K562 (cell line): ENCODE data around the gene ETV7. TPM values are rescaled to one million over a fixed set of nuclear protein-coding genes. Genes with fewer than 3 reads are reported as not detected.

Source experiments
- BHLHE40 ChIP-seq: IDR thresholded peaks from 2 replicates; pipeline ENCODE4 v1.6.1; 2011; ENCODE audit warnings: low read length, improper control_type of control experiment
- BRCA1 ChIP-seq, 2 experiments: fragments of 450-650 bp in 1 of 2; sonication (generic) in 1 of 2; formaldehyde crosslinking in 1 of 2; IDR thresholded peaks; 2 replicates each; pipeline versions ENCODE4 v1.5.0 to v1.6.1; 2017 to 2020; ENCODE audit warnings: mild to moderate bottlenecking in 1 of 2, missing genetic modification reagents in 1 of 2
- CBX8 ChIP-seq: fragments of 200-600 bp; sonication (generic); IDR thresholded peaks from 2 replicates; pipeline ENCODE4 v1.6.1; 2012; ENCODE audit warnings: borderline replicate concordance, mixed run types, low read depth, mild to moderate bottlenecking, moderate library complexity, mixed read lengths, low read length, control low read depth, inconsistent platforms; ENCODE audit not compliant: poor library complexity, severe bottlenecking; ENCODE audit errors: extremely low read depth
- FOXJ3 ChIP-seq: sonication (generic); formaldehyde crosslinking; IDR thresholded peaks from 2 replicates; pipeline ENCODE4 v1.4.0; 2020; ENCODE audit warnings: mild to moderate bottlenecking, missing genetic modification reagents
- MAZ ChIP-seq, 2 experiments: fragments of 450-650 bp in 1 of 2; sonication (generic) in 1 of 2; formaldehyde crosslinking; IDR thresholded peaks in 1 of 2; conservative IDR thresholded peaks in 1 of 2; 2 replicates each; pipeline versions ENCODE4 v1.4.0 to v1.5.0; 2020; ENCODE audit warnings: mild to moderate bottlenecking in 1 of 2, missing genetic modification reagents in 1 of 2
- MTA1 ChIP-seq: fragments of 450-650 bp; IDR thresholded peaks from 2 replicates; pipeline ENCODE4 v1.6.1; 2017; ENCODE audit warnings: borderline replicate concordance
- MTA3 ChIP-seq: fragments of 450-650 bp; formaldehyde crosslinking; IDR thresholded peaks from 2 replicates; pipeline ENCODE4 v1.6.1; 2017; ENCODE audit warnings: mild to moderate bottlenecking, borderline replicate concordance
- RAD51 ChIP-seq: fragments of 450-650 bp; IDR thresholded peaks from 2 replicates; pipeline ENCODE4 v1.7.1; 2016; ENCODE audit warnings: low read depth, mild to moderate bottlenecking, borderline replicate concordance
- RCOR1 ChIP-seq, 2 experiments: IDR thresholded peaks; 2 replicates each; pipeline ENCODE4 v1.6.1; 2012; ENCODE audit warnings: low read depth in 2 of 2, low read length in 2 of 2, borderline replicate concordance in 1 of 2, improper control_type of control experiment in 1 of 2
- SMC3 ChIP-seq: conservative IDR thresholded peaks from 2 replicates; pipeline ENCODE4 v1.6.1; 2011; ENCODE audit warnings: low read depth, low read length, improper control_type of control experiment; ENCODE audit not compliant: insufficient read depth
- SOX6 ChIP-seq: fragments of 450-650 bp; IDR thresholded peaks from 2 replicates; pipeline ENCODE4 v1.6.1; 2014; ENCODE audit warnings: mild to moderate bottlenecking
- YBX1 ChIP-seq: fragments of 450-650 bp; IDR thresholded peaks from 2 replicates; pipeline ENCODE4 v1.7.1; 2016; ENCODE audit warnings: mild to moderate bottlenecking
- ZNF384 ChIP-seq: IDR thresholded peaks from 2 replicates; pipeline ENCODE4 v1.6.1; 2012; ENCODE audit warnings: low read depth, low read length, improper control_type of control experiment
- polyA plus RNA-seq, 8 experiments: library from polyadenylated mRNA; depleted of rRNA in 4 of 8; stranded (reverse) in 5 of 8; unstranded in 3 of 8; fragments of >200 nt; fragmentation: Nextera tagmentation in 2 of 8; fragmentation: Illumina TruSeq in 1 of 8; extraction: Ambion mirVana in 2 of 8; extraction: Trizol in 1 of 8; gene quantifications; 2 replicates each; pipeline versions ENCODE4 v1.2.1 to v1.2.3, GENCODE V29; 2011 to 2014; ENCODE audit warnings: inconsistent platforms in 1 of 8, missing spikeins in 1 of 8
- total RNA-seq, 7 experiments: library from RNA; depleted of rRNA in 6 of 7; stranded (reverse); fragments of >200 nt in 6 of 7; fragmentation: Illumina TruSeq in 2 of 7; extraction: Trizol in 2 of 7; gene quantifications; 2 replicates each; pipeline versions ENCODE4 v1.2.1 to v1.2.3, GENCODE V29; 2011 to 2021; ENCODE audit warnings: low replicate concordance in 1 of 7
- TF ChIP-seq, protein P1 (sequence below): sonication (generic); formaldehyde crosslinking; IDR thresholded peaks from 2 replicates; pipeline ENCODE4 v1.8.1; 2023; ENCODE audit warnings: mild to moderate bottlenecking, missing genetic modification reagents, moderate library complexity
- TF ChIP-seq, protein P2 (sequence below), 3 experiments: IDR thresholded peaks in 2 of 3; conservative IDR thresholded peaks in 1 of 3; 2 replicates each; pipeline ENCODE4 v1.5.1; 2011 to 2012; ENCODE audit warnings: low read length in 3 of 3, mild to moderate bottlenecking in 3 of 3, control low read depth in 2 of 3, improper control_type of control experiment in 1 of 3, inconsistent platforms in 1 of 3, low read depth in 1 of 3, mixed read lengths in 1 of 3, moderate library complexity in 1 of 3; ENCODE audit not compliant: insufficient read depth in 2 of 3
- TF ChIP-seq, protein P3 (sequence below): sonication (generic); IDR thresholded peaks from 2 replicates; pipeline ENCODE4 v1.6.1; 2016
- TF ChIP-seq, protein P4 (sequence below): fragments of 450-650 bp; formaldehyde crosslinking; IDR thresholded peaks from 2 replicates; pipeline ENCODE4 v1.4.0; 2020; ENCODE audit warnings: mild to moderate bottlenecking, moderate library complexity

The ETV7 gene
- total and polyA plus RNA-seq, 9 of the 15 experiments (the other 6 are each of a cell fraction or from before 2014, with no cell fraction given), result 0.07 to 0.22 (median 0.14) TPM; not detected in 3

DNA sequence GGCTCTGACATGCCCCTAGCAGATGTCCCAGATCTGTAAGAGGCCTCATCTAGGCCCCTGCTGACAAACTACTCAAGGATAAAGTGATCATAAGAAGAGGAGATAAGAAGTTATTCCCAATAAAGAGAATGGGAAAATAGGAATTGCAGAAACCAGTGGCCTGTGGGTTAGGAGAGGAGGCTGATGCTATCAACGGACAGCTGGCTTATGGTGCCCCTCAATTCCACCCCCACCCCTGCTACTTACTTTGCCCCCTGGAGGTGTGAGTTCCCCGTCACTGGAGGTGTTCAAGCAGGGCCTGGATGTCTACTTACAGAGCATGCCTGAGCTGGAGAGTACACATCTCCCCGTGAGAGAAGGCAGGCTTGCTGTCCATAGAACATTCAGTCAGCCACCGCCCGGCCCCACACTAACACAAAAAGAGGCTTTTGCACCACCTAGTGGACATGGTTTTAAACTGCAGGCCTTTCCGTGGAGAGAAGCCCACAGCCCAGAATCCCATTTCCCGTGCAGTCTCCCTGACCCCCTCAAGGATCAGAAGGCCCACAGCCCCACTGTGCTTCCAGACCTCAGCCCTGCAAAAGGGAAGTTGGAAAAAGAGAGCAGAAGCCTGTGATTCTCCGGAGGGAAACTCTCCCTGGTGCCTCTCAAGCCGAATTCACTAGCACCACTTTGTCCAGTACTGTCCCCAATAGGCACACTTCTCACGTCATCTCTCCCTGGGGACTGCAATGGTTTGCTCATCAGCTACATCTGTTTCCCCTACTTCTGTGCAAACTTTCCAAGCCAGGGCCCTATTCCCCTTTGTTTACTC is 27.0 kb downstream of the ETV7 start (continued):
- TF ChIP-seq MTA1 (0 out of 2 replicates have a peak, but pooled peaks have one; percentile 20), SOX6 (0 out of 2 replicates have a peak, but pooled peaks have one; percentile 25), MTA3 (0 out of 2 replicates have a peak, but pooled peaks have one; percentile 15), MAZ (CRISPR knock-in tag; conservative IDR thresholded peaks at IDR 0.05 in 1 of 2, IDR thresholded peaks at IDR 0.05 in 1 of 2) (peak; percentile 38 to 43; a peak in 3 of 4 replicates), RCOR1 (IDR thresholded peaks at IDR 0.05; ENCODE audit: borderline replicate concordance in 1 of 2, low read depth in 2 of 2, low read length in 2 of 2) (peak in 1 of 2 experiments; percentile 52; a peak in 1 of 4 replicates), SMC3 (peak; percentile 93), FOXJ3 (no peak), BHLHE40 (peak; percentile 35; the same call in 1 of the 2 replicates), CBX8 (no peak), RAD51 (0 out of 2 replicates have a peak, but pooled peaks have one; percentile 6), YBX1 (no peak), ZNF384 (0 out of 2 replicates have a peak, but pooled peaks have one; percentile 15), BRCA1 (IDR thresholded peaks at IDR 0.05) (no peak), BRCA1 (CRISPR knock-in tag; IDR thresholded peaks at IDR 0.05) (no peak)
- TF ChIP-seq, protein P1, sequence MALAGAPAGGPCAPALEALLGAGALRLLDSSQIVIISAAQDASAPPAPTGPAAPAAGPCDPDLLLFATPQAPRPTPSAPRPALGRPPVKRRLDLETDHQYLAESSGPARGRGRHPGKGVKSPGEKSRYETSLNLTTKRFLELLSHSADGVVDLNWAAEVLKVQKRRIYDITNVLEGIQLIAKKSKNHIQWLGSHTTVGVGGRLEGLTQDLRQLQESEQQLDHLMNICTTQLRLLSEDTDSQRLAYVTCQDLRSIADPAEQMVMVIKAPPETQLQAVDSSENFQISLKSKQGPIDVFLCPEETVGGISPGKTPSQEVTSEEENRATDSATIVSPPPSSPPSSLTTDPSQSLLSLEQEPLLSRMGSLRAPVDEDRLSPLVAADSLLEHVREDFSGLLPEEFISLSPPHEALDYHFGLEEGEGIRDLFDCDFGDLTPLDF, result 0 out of 2 replicates have a peak, but pooled peaks have one; percentile 44
- TF ChIP-seq, protein P2, sequence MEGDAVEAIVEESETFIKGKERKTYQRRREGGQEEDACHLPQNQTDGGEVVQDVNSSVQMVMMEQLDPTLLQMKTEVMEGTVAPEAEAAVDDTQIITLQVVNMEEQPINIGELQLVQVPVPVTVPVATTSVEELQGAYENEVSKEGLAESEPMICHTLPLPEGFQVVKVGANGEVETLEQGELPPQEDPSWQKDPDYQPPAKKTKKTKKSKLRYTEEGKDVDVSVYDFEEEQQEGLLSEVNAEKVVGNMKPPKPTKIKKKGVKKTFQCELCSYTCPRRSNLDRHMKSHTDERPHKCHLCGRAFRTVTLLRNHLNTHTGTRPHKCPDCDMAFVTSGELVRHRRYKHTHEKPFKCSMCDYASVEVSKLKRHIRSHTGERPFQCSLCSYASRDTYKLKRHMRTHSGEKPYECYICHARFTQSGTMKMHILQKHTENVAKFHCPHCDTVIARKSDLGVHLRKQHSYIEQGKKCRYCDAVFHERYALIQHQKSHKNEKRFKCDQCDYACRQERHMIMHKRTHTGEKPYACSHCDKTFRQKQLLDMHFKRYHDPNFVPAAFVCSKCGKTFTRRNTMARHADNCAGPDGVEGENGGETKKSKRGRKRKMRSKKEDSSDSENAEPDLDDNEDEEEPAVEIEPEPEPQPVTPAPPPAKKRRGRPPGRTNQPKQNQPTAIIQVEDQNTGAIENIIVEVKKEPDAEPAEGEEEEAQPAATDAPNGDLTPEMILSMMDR (IDR thresholded peaks at IDR 0.05 in 2 of 3, conservative IDR thresholded peaks at IDR 0.05 in 1 of 3; ENCODE audit: insufficient read depth in 2 of 3, low read depth in 1 of 3, low read length in 3 of 3), result peak; percentile 94 to 97 (median 95)
- TF ChIP-seq, protein P3, sequence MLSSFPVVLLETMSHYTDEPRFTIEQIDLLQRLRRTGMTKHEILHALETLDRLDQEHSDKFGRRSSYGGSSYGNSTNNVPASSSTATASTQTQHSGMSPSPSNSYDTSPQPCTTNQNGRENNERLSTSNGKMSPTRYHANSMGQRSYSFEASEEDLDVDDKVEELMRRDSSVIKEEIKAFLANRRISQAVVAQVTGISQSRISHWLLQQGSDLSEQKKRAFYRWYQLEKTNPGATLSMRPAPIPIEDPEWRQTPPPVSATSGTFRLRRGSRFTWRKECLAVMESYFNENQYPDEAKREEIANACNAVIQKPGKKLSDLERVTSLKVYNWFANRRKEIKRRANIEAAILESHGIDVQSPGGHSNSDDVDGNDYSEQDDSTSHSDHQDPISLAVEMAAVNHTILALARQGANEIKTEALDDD, result no peak; the same call in 1 of the 2 replicates
- TF ChIP-seq, protein P4, sequence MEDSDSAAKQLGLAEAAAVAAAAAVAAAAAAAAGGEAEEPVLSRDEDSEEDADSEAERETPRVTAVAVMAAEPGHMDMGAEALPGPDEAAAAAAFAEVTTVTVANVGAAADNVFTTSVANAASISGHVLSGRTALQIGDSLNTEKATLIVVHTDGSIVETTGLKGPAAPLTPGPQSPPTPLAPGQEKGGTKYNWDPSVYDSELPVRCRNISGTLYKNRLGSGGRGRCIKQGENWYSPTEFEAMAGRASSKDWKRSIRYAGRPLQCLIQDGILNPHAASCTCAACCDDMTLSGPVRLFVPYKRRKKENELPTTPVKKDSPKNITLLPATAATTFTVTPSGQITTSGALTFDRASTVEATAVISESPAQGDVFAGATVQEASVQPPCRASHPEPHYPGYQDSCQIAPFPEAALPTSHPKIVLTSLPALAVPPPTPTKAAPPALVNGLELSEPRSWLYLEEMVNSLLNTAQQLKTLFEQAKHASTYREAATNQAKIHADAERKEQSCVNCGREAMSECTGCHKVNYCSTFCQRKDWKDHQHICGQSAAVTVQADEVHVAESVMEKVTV (CRISPR knock-in tag), result peak; percentile 85
